CD14-positive monocyte (primary cell): ENCODE results near the gene PIGB. TPM values are rescaled to one million over a fixed set of nuclear protein-coding genes. Genes with fewer than 3 reads are reported as not detected.
A peak's percentile ranks its signal among the peaks of the same experiment; 100 is the strongest.

Experiments used
- DNase-seq, 3 donors: peaks; one replicate each; pipeline ENCODE4 v3.0.0-alpha.2; 2011 to 2022
- H2AFZ ChIP-seq: 2 replicates; pipeline ENCODE4 v1.6.0; 2012; ENCODE audit warnings: mild to moderate bottlenecking, low read depth, low read length, inconsistent platforms; ENCODE audit not compliant: insufficient read depth, poor library complexity, severe bottlenecking
- H3K27ac ChIP-seq, 2 donors: 1 replicate in 1 of 2; 2 replicates in 1 of 2; pipeline ENCODE4 v1.5.1; 2012 to 2013; ENCODE audit warnings: low read length in 2 of 2, control low read depth in 1 of 2, inconsistent platforms in 1 of 2, low read depth in 1 of 2, mild to moderate bottlenecking in 1 of 2
- H3K27me3 ChIP-seq, 2 donors: one replicate each; pipeline versions ENCODE4 v1.6.0 to v1.6.1; 2011 to 2013; ENCODE audit warnings: low read length in 2 of 2; ENCODE audit not compliant: control insufficient read depth in 2 of 2, insufficient read depth in 2 of 2
- H3K36me3 ChIP-seq, 2 donors: replicated peaks in 1 of 2; 1 replicate in 1 of 2; 2 replicates in 1 of 2; pipeline versions ENCODE4 v1.5.1 to v1.6.1; 2012 to 2013; ENCODE audit warnings: low read length in 2 of 2, control low read depth in 1 of 2, inconsistent platforms in 1 of 2, mild to moderate bottlenecking in 1 of 2; ENCODE audit not compliant: insufficient read depth in 2 of 2, control insufficient read depth in 1 of 2
- H3K4me1 ChIP-seq, 2 donors: 1 replicate in 1 of 2; 2 replicates in 1 of 2; pipeline versions ENCODE4 v1.5.1 to v1.6.1; 2012 to 2013; ENCODE audit warnings: low read length in 2 of 2, control low read depth in 1 of 2, inconsistent platforms in 1 of 2, mild to moderate bottlenecking in 1 of 2, moderate library complexity in 1 of 2; ENCODE audit not compliant: insufficient read depth in 2 of 2, control insufficient read depth in 1 of 2
- H3K4me2 ChIP-seq: replicated peaks from 2 replicates; pipeline ENCODE3; 2012; ENCODE audit warnings: low read length, moderate library complexity, mild to moderate bottlenecking; ENCODE audit not compliant: poor library complexity, severe bottlenecking; ENCODE audit errors: extremely low read depth
- H3K4me3 ChIP-seq, 3 experiments: fragments of 200-600 bp in 1 of 3; sonication (generic) in 1 of 3; replicated peaks in 1 of 3; 1 replicate in 2 of 3; 2 replicates in 1 of 3; pipeline ENCODE4 v1.5.1; 2011 to 2013; ENCODE audit warnings: low read length in 3 of 3, mild to moderate bottlenecking in 3 of 3, control low read depth in 2 of 3, low read depth in 2 of 3, inconsistent platforms in 1 of 3, moderate library complexity in 1 of 3
- H3K79me2 ChIP-seq: 2 replicates; pipeline ENCODE4 v1.6.0; 2012; ENCODE audit warnings: mild to moderate bottlenecking, control low read depth, inconsistent platforms, low read length, moderate library complexity; ENCODE audit not compliant: insufficient read depth
- H3K9ac ChIP-seq: 2 replicates; pipeline ENCODE4 v1.6.0; 2017; ENCODE audit warnings: low read length, mild to moderate bottlenecking; ENCODE audit not compliant: insufficient read depth, poor library complexity, severe bottlenecking
- H3K9me3 ChIP-seq, 2 donors: replicated peaks in 1 of 2; 1 replicate in 1 of 2; 2 replicates in 1 of 2; pipeline versions ENCODE4 v1.5.1 to v1.6.1; 2012 to 2013; ENCODE audit warnings: low read length in 2 of 2, control low read depth in 1 of 2; ENCODE audit not compliant: control insufficient read depth in 1 of 2, insufficient read depth in 1 of 2
- H4K20me1 ChIP-seq: 2 replicates; pipeline ENCODE4 v1.6.0; 2012; ENCODE audit warnings: mild to moderate bottlenecking, low read length, control low read depth, moderate library complexity; ENCODE audit not compliant: insufficient read depth
- H3K27ac Mint-ChIP-seq, 7 donors: one replicate each; pipeline ENCODE4 v1.8.0; 2020; ENCODE audit warnings: mild to moderate bottlenecking in 7 of 7, mixed read lengths in 7 of 7, moderate library complexity in 6 of 7, inconsistent platforms in 2 of 7
- H3K27me3 Mint-ChIP-seq, 3 donors: one replicate each; pipeline ENCODE4 v1.8.0; 2021 to 2022; ENCODE audit warnings: low read depth in 3 of 3, mild to moderate bottlenecking in 3 of 3, mixed read lengths in 3 of 3, moderate library complexity in 3 of 3, inconsistent platforms in 1 of 3
- H3K36me3 Mint-ChIP-seq, 2 donors: one replicate each; pipeline ENCODE4 v1.8.0; 2020; ENCODE audit warnings: mixed read lengths in 2 of 2, inconsistent platforms in 1 of 2, mild to moderate bottlenecking in 1 of 2
- H3K4me1 Mint-ChIP-seq: one replicate; pipeline ENCODE4 v1.8.0; 2020; ENCODE audit warnings: mild to moderate bottlenecking, mixed read lengths
- H3K4me3 Mint-ChIP-seq, 2 donors: one replicate each; pipeline ENCODE4 v1.8.0; 2020; ENCODE audit warnings: mild to moderate bottlenecking in 2 of 2, mixed read lengths in 2 of 2, moderate library complexity in 1 of 2
- H3K9me3 Mint-ChIP-seq, 7 donors: one replicate each; pipeline ENCODE4 v1.8.0; 2020 to 2022; ENCODE audit warnings: mixed read lengths in 7 of 7, mild to moderate bottlenecking in 6 of 7, moderate library complexity in 6 of 7, inconsistent platforms in 2 of 7
- WGBS: methylation state at CpG from one replicate; pipeline ENCODE4 v1.1.5; 2013; ENCODE audit warnings: missing lambda C conversion rate; ENCODE audit not compliant: insufficient coverage; 5-methylcytosine and 5-hydroxymethylcytosine counted together
- intact Hi-C, 2 donors: fragments of 100-400 bp; cut with micrococcal nuclease; formaldehyde crosslinking; loops; one replicate each; pipeline versions ENCODE4 v1.15.0 to v1.15.1; 2023
- polyA plus RNA-seq, 3 donors: library from polyadenylated mRNA; depleted of rRNA in 1 of 3; unstranded in 2 of 3; stranded (reverse) in 1 of 3; fragments of 300-500 nt in 2 of 3; fragments of >200 nt in 1 of 3; fragmentation: Illumina TruSeq in 2 of 3; gene quantifications; 1 replicate in 2 of 3; 2 replicates in 1 of 3; pipeline ENCODE4 v1.2.3, GENCODE V29; 2012 to 2021
- TF ChIP-seq, protein P1 (sequence below): fragments of 200-600 bp; IDR thresholded peaks from one replicate; pipeline ENCODE4 v1.8.0; 2022; ENCODE audit warnings: antibody characterized with exemption, mild to moderate bottlenecking

The PIGB gene
- polyA plus RNA-seq, 3 donors = 15.3 to 16.8 (median 15.8) TPM

DNA sequence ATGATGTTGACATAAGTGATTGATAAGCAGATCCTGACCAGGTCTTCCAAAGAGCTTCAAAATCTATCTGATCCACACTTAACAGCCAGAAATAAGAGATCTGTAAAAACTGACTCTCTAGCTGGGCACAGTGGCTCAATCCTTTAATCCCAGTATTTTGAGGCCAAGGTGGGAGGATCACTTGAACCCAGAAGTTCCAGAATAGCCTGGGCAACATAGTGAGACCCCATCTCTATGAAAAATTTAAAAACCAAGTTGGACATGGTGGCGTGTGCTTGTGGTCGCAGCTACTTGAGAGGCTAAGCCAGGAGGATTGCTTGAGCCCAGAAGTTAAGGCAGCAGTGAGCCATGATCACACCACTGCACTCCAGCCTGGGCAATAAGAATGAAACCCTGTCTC, 43.6 kb downstream of the PIGB start:
- 93% methylated on average over 2 of the region's 2 CpGs for WGBS
- H3K27me3 Mint-ChIP-seq = peaks cover 0 to 2% (median 0%) of the 10 kb centered on the region in 3 donors
- peaks cover 68 to 78% of the 10 kb centered on the region in 2 donors for H3K36me3 ChIP-seq
- peak overlapping the region in 2 of 7 donors; percentile 68 to 76 for H3K27ac Mint-ChIP-seq
- H3K9me3 Mint-ChIP-seq = no peaks in the 10 kb centered on the region
- H3K4me2 ChIP-seq = no peak overlapping the region
- DNase-seq = no peak
- H3K4me3 ChIP-seq = no peak overlapping the region
- peaks cover 63 to 68% of the 10 kb centered on the region in 2 donors for H3K36me3 Mint-ChIP-seq
- H3K4me3 Mint-ChIP-seq = no peak overlapping the region
- H3K4me1 ChIP-seq = peaks cover 13 to 15% of the 10 kb centered on the region in 2 donors
- intact Hi-C loops = no loop called here
- H4K20me1 ChIP-seq = no peaks in the 10 kb centered on the region
- peaks cover 20% of the 10 kb centered on the region for H3K4me1 Mint-ChIP-seq
- no peak overlapping the region for H3K27ac ChIP-seq
- H3K79me2 ChIP-seq = no peaks in the 10 kb centered on the region
- H3K9me3 ChIP-seq = no peaks in the 10 kb centered on the region
- TF ChIP-seq, protein P1, sequence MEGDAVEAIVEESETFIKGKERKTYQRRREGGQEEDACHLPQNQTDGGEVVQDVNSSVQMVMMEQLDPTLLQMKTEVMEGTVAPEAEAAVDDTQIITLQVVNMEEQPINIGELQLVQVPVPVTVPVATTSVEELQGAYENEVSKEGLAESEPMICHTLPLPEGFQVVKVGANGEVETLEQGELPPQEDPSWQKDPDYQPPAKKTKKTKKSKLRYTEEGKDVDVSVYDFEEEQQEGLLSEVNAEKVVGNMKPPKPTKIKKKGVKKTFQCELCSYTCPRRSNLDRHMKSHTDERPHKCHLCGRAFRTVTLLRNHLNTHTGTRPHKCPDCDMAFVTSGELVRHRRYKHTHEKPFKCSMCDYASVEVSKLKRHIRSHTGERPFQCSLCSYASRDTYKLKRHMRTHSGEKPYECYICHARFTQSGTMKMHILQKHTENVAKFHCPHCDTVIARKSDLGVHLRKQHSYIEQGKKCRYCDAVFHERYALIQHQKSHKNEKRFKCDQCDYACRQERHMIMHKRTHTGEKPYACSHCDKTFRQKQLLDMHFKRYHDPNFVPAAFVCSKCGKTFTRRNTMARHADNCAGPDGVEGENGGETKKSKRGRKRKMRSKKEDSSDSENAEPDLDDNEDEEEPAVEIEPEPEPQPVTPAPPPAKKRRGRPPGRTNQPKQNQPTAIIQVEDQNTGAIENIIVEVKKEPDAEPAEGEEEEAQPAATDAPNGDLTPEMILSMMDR = no peak
- H2AFZ ChIP-seq = no peak overlapping the region
- H3K27me3 ChIP-seq = no peaks in the 10 kb centered on the region
- no peak overlapping the region for H3K9ac ChIP-seq

DNA sequence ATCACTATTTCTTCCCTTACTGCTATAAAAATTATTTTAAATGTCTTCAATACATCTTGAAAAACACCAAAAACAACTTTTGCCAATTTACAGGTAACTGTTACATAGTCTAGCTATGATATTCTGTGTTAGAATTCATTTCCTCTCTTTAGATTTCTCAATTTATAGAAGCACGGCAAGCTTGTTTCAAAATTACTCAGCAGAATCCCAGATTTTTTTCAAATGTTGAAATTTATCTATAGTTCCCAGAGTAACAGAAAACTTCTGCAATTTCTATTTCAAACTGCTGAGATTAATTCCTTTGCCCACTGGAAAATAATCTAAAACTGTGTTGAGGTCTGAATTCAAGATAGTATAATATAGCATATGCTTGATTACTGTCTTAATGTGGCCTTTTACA, 48.0 kb downstream of the PIGB start:
- intact Hi-C loops = no loop called here
- Mint-ChIP-seq H3K27ac (peak overlapping the region in 6 of 7 donors; percentile 16 to 83 (median 53)), H3K36me3 (peaks cover 64 to 69% of the 10 kb centered on the region in 2 donors)

More for the DNA sequence above, 48.0 kb downstream of the PIGB start:
- Histone ChIP-seq H3K4me3 (no peak overlapping the region), H3K9ac (no peak overlapping the region), H3K27me3 (no peaks in the 10 kb centered on the region), H3K36me3 (peaks cover 70 to 77% of the 10 kb centered on the region in 2 donors), H3K4me1 (peaks cover 14 to 16% of the 10 kb centered on the region in 2 donors), H4K20me1 (no peaks in the 10 kb centered on the region), H3K9me3 (no peaks in the 10 kb centered on the region), H3K79me2 (no peaks in the 10 kb centered on the region), H2AFZ (no peak overlapping the region), H3K4me2 (peak overlapping the region; percentile 16), H3K27ac (peak overlapping the region in 1 of 2 donors; percentile 55)
- H3K27me3 Mint-ChIP-seq = no peaks in the 10 kb centered on the region
- TF ChIP-seq, protein P1 = no peak
- H3K4me3 Mint-ChIP-seq = no peak overlapping the region
- peak in 1 of 3 donors; percentile 15 for DNase-seq
- H3K9me3 Mint-ChIP-seq = no peaks in the 10 kb centered on the region
- WGBS = no CpG with 5 or more reads among the region's 1 CpG
- H3K4me1 Mint-ChIP-seq = peaks cover 16% of the 10 kb centered on the region
